NB4 (cell line): Measurements from ENCODE around the gene EIF4A3.

Experiments
- DNase-seq: peaks from one replicate; pipeline ENCODE4 v3.0.0; 2010; ENCODE audit warnings: low read depth
- H3K4me3 ChIP-seq: one replicate; pipeline ENCODE4 v1.5.1; 2011; ENCODE audit warnings: mild to moderate bottlenecking, low read depth, low read length, moderate library complexity
- MYC ChIP-seq: IDR thresholded peaks from 2 replicates; pipeline ENCODE4 v1.6.1; 2011; ENCODE audit warnings: low read depth, low read length
- POLR2A ChIP-seq: IDR thresholded peaks from 2 replicates; pipeline ENCODE4 v1.6.1; 2011; ENCODE audit warnings: mild to moderate bottlenecking; ENCODE audit not compliant: insufficient read length; ENCODE audit errors: extremely low read depth
- TF ChIP-seq, protein P1 (sequence below): IDR thresholded peaks from 2 replicates; pipeline ENCODE4 v1.6.1; 2011; ENCODE audit warnings: low read depth, low read length
- TF ChIP-seq, protein P2 (sequence below): IDR thresholded peaks from one replicate; pipeline ENCODE4 v1.5.1; 2012; ENCODE audit warnings: low read depth, low read length

EIF4A3 gene

DNA sequence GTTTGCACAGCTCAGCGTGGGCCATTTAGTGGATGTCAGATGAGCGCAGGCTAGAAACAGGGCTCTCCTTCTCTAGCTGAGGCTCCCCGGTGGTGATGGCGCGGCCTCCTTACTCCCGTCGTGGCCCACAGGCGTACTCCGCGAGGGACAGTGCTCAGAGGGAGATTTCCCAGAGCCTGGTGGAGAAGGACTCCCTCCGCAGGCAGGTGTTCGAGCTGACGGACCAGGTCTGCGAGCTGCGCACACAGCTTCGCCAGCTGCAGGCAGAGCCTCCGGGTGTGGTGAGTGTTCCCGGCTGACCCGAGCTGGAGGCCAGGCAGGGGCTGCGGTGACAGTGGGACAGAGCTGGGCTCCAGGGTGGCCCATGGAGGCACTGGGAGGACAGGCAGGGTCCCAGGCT lies 44.3 kb upstream of the EIF4A3 start:
- TF ChIP-seq, protein P1, sequence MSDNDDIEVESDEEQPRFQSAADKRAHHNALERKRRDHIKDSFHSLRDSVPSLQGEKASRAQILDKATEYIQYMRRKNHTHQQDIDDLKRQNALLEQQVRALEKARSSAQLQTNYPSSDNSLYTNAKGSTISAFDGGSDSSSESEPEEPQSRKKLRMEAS, result no peak
- TF ChIP-seq POLR2A (no peak), MYC (no peak)
- TF ChIP-seq, protein P2, sequence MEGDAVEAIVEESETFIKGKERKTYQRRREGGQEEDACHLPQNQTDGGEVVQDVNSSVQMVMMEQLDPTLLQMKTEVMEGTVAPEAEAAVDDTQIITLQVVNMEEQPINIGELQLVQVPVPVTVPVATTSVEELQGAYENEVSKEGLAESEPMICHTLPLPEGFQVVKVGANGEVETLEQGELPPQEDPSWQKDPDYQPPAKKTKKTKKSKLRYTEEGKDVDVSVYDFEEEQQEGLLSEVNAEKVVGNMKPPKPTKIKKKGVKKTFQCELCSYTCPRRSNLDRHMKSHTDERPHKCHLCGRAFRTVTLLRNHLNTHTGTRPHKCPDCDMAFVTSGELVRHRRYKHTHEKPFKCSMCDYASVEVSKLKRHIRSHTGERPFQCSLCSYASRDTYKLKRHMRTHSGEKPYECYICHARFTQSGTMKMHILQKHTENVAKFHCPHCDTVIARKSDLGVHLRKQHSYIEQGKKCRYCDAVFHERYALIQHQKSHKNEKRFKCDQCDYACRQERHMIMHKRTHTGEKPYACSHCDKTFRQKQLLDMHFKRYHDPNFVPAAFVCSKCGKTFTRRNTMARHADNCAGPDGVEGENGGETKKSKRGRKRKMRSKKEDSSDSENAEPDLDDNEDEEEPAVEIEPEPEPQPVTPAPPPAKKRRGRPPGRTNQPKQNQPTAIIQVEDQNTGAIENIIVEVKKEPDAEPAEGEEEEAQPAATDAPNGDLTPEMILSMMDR, result no peak
- H3K4me3 ChIP-seq, result no peak overlapping the region
- DNase-seq, result no peak

DNA sequence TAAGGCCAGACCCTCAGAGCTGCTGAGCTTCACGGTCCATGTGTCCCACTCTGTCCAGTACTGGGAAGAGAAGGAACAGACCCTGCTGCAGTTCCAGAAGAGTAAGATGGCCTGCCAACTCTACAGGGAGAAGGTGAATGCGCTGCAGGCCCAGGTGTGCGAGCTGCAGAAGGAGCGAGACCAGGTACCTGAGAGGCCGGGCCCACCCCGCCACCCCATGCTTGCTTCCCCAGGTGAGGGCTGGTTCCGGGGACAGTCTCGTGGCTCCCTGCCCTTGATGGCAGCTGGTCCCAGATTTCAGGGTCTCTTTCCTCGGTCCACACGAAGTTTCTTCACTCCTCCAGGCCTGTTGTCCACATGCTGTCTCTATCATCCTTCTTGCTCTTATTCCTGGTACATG lies 43.8 kb upstream of the EIF4A3 start:
- no peak for DNase-seq
- no peak overlapping the region for H3K4me3 ChIP-seq
- TF ChIP-seq MYC (no peak), POLR2A (no peak)
- TF ChIP-seq, protein P1, result no peak
- TF ChIP-seq, protein P2, result no peak

DNA sequence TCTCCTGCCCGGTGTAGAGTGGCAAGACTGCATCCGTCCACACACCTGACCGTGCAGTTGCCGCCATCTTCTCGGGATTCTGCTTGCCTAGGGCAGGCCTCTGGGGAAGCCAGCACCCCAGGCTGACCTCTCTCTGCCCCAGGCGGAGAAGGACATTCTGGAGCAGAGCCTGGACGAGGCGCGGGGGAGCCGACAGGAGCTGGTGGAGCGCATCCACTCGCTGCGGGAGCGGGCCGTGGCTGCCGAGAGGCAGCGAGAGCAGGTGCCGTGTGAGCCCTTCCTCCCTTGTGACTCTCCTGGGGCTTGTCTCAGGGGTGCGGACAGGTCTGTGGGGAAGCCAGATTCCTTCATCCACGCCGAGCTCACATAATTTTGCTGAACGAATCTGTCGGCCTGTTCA lies 42.7 kb upstream of the EIF4A3 start:
- DNase-seq, result no peak
- no peak for TF ChIP-seq POLR2A
- TF ChIP-seq, protein P1, result no peak
- TF ChIP-seq, protein P2, result no peak
- no peak for TF ChIP-seq MYC
- H3K4me3 ChIP-seq, result no peak overlapping the region

DNA sequence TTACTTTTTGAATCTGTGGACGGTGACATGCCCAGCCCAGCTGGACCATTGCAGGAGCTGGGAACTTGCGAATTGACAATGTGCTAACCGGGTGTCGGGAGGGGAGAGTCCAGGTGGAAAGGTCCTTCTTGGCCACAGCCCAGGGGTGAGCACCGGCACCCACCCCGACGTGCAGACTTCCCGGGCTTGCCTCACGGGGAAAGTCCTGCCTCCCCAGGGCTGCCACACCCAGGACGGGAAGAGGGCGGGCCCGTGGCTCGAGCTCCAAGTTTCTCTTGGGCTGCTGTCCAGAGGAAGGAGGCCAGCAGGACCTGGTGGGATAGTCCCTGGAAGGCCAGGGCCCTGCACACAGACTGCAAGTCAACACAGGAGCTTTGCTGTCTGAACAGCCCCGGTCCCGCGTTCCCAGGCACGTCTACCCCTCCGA lies 40.6 kb upstream of the EIF4A3 start:
- DNase-seq, result no peak
- H3K4me3 ChIP-seq, result no peak overlapping the region
- TF ChIP-seq POLR2A, result no peak
- TF ChIP-seq, protein P2, result no peak
- no peak for TF ChIP-seq MYC

DNA sequence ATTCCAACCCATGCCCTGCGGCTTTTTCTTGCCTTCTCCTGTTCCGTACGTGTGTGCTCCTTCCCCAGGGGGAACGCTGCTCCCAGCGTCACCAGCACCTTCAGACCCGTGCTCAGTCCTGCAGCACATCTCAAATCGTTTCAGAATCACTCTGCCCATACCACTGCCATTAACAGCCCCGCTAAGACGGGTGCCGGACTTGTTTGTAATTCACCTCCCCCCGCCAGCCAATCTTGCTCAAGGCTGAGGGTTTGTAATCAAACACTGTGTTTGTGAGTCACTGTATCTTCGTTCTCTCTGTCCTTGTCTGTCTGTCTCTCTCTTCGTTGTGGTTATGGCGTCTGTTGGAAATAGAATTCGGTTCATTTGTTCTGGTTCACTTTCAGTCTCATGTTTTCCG lies 40.2 kb upstream of the EIF4A3 start:
- TF ChIP-seq, protein P2, result no peak
- TF ChIP-seq MYC (no peak), POLR2A (no peak)
- TF ChIP-seq, protein P1, result no peak
- DNase-seq, result no peak
- H3K4me3 ChIP-seq, result no peak overlapping the region

DNA sequence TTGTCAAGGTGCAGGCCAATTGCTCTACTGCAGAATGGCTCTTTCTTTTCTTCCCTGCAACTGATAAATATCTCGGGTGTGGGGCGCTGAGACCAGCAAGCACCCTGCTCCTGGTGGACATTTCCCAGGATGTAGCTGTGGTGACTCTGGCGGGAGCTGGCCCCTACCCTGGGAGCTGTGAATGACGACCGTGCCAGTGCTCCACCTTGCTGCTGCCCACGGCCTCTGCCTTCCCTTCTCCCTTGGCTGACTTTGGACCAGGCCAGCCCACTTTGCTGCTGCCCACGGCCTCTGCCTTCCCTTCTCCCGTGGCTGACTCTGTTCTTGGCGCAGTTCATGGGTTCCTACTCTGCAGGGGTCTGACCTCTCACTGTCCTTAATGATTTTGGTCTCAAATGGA lies 39.0 kb upstream of the EIF4A3 start:
- H3K4me3 ChIP-seq, result no peak overlapping the region
- TF ChIP-seq POLR2A, result no peak
- TF ChIP-seq, protein P2, result no peak
- TF ChIP-seq, protein P1, result no peak
- no peak for TF ChIP-seq MYC

More for the DNA sequence above, 39.0 kb upstream of the EIF4A3 start:
- no peak for DNase-seq
